NCI-H2196 (cell line): ENCODE data around the gene CLCN7.

Experiments used
- DNase-seq: peaks from one replicate; lab custom pipeline; 2025; ENCODE audit not compliant: unreplicated experiment; lab: John Stamatoyannopoulos, UW

Gene CLCN7

DNA sequence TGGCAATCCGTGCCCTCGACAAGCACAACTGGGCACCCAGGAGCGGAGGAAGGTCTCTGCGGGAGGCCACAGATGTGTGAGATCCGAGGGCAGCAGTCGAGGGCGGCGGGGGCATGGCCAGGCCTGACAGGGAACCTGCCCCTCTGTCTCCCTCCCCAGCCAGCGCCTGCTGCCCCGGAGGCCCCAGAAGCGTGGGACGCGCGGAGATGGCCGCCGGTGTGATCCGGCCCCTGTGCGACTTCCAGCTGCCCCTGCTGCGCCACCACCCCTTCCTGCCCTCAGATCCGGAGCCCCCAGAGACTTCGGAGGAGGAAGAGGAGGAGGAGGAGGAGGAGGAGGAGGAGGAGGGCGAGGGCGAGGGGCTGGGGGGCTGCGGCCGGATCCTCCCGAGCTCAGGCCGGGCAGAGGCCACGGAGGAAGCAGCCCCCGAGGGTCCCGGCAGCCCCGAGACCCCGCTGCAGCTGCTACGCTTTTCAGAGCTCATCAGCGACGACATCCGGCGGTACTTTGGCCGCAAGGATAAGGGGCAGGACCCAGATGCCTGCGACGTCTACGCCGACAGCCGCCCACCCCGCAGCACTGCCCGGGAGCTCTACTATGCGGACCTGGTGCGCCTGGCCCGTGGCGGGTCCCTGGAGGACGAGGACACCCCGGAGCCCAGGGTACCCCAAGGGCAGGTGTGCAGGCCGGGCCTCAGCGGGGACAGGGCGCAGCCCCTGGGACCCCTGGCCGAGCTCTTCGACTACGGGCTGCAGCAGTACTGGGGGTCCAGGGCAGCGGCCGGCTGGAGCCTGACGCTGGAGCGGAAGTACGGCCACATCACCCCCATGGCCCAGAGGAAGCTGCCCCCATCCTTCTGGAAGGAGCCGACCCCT is 42.2 kb downstream of the CLCN7 start:
- DNase-seq = no peak

DNA sequence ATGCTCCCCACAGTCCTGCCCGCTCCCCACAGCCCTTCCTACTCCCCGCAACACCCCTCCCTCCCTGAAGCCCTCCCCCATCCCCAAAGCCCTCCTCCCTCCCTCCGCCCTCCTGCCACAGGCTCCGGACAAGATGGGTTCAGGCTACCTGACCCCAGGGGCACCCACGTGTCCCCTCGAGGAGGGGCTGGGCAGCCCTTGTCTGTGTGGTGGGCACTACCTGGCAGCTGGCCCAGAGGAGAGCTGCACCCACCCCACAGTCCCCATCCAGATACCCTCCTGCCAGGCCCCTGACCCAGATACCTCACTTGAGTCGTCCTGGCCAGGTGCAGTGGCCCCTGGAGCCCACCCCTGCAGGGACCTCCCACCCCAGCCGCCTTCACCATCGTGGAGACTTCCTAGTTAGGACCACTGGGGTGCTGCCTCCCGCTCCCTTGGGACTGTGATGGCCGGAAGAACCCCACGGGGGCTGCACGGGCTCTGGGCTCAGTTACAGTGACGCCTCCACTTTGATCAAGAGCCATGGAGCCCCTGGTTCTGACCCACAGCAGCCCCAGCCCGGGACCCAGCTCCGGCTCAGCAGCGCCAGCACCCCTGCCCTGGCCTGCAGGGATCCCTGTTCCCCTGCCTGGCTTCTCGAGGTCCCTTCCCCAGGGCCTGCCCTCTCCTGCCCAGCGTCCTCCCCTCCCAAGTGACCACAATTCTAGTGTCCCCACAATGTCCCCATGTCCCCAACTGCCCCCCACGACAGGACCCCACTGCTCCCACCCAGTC is 43.1 kb downstream of the CLCN7 start:
- no peak for DNase-seq

DNA sequence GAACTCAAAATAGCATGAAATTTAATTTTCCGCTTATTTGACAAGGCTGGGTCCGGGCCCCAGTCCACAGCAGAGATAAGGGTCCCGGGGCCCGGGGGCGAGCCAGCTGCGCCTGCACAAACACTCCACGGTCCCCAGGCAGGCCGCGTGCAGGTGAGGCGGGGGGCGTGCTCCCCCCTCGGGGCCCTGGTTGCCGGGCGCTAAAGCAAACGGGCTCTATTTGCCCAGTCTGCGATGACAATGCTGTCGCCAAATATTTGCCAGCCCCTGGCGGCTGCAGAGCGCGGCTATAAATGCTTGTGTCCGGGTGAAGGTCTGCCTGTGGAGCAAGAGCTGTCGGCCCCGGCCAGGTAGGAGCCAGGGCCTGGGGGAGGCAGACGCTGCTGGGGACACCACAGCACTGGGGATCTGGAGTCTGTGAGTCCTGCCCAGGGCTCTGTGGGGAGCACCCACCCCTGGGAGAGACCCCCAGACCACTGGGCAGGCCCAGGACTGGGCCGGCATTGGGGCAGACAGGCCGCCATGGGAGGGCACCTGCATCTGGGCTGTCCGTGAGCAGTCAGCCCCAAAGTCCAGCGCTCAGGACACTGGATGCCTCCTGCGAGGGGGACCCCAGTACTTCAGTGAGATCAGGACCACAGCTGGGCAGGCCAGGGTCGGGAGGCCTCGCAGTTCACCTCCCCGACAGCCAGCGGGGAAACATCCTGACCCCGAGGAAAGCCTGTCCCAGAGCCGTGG is 43.9 kb downstream of the CLCN7 start, which contains the start of gene PERCC1:
Gene PERCC1 (plus strand): TSS at position 320 of the 738 bp plus-strand sequence. CDS start 1,516 bp downstream, outside the sequence.
- DNase-seq = no peak

DNA sequence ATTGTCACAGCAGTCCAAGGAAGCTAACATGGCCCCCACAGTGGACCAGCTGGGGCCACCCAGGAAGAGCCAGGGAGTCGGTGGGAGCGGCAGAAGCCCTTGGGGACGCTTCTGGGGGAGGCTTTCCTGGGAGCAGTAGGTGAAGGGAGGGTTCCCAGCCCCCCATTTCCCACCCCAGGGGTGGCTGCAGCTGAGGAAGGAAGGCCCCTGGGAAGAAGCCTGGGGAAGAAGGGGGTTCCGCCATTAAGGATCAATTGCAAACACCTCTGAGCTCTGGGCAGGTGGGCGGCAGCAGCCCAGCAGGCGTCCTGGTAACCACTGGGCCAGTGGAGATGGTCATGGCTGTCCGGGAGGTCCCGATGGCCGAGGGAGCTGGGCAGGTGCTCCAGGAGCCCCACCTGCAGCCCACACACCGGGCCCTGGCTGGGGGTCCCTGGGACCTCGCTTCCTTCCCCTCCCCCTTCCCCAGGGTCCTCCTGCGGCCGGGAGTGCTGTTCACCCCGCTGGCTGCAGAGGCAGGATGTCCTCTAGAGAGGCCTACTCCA is 44.5 kb downstream of the CLCN7 start:
- no peak for DNase-seq

DNA sequence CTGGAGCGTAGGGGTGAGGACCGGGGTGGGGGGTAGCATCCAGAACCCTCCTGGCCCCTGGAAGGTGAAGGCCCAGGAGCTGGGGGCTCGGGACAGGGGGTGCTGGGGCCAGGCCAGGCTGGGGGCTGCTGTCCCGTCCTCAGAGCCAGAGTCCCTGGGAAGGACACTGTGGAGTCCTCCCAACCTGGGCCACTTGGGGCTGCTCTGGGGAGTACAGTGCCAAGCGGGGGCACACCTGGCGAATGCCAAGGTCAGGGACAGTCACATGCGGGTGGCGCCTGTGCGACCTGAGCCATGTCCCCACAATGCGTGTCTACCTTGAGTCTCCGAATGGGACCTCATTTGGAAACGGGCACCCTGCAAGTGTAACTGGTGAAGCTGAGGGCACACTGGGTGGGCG is 45.2 kb downstream of the CLCN7 start:
- no peak for DNase-seq

DNA sequence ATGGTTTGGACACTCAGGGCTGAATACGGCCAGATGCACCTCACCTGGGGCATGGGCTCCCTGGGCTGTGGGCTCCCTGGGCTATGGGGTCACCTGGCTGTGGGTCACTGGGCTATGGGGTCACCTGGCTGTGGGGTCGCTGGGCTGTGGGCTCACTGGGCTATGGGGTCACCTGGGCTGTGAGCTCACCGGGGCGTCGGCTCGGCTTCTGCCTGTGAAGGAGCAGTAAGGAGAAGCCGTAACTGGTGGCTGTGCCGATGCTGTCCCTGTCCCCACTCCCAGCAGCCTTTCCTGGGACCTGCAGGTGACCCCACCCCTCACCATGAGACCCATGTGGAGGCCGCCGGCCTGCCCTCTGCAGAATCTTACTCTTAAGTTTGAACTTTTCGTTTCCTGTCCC is 45.8 kb downstream of the CLCN7 start:
- no peak for DNase-seq

DNA sequence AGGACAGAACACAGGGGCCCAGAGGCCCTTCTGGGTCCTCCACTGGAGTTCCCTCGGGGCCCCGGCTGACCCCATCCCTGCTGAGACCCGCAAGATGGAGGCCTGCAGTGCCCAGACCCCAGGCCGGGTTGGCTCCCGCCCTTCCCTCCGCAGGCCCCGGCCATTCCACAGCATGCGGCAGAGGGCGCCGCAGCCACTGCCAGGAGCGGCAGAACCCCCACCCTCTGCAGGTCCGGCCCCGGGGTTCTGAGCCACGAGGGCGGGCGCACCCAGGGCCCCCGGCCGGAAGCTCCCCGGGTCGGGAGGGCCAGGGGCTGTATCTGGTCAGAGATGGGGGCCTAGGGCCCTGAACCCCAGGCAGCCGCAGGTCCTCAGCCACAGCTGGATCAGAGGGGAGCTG is 46.3 kb downstream of the CLCN7 start:
- no peak for DNase-seq

DNA sequence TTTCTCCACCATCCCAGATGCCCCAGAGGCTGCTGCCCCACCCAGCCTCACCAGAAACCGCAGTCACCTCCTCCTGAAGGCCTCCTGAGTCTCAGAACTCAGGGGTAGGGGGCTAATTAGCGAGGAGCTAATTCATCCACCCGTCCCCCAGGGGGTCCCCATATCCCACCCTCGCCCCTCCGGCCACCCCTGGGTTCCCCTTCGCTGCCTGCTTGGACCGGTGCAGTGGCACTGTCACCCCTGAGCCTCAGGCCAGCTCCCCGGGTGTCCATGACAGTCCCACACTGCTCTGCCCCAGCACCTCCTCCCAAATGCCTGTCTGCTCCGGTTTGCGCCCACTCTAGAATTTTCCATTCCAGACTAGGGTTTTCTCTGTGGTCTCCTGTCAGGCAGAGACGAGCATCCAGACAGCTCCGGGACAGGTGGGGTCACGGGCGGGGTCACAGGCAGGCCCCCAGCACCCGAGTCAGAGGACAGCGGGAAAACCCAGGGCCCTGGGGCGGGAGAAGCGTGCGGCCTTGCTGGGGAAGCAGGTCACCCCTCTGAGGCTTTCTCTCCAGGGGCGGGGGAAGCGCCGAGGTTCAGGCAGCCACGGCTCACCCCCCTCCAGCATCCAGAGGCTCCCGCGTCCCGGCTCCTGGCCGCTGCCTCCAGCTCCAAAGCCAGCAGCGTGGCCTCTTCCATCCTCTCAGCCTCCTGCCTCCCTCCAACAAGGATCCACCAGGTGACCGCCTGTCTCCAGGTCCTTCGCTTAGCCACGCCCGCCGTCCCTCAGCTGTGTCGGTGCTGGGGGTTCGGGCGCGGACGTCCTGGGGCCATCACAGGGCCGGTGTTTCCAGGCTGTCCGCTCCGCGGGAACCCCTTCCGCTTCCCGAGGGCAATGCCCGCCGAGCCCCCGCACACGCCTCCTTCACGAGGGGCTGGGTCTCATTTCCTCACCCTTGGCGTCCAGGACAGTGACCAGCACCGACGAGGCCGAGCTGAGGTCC is 47.1 kb downstream of the CLCN7 start:
- DNase-seq = no peak

DNA sequence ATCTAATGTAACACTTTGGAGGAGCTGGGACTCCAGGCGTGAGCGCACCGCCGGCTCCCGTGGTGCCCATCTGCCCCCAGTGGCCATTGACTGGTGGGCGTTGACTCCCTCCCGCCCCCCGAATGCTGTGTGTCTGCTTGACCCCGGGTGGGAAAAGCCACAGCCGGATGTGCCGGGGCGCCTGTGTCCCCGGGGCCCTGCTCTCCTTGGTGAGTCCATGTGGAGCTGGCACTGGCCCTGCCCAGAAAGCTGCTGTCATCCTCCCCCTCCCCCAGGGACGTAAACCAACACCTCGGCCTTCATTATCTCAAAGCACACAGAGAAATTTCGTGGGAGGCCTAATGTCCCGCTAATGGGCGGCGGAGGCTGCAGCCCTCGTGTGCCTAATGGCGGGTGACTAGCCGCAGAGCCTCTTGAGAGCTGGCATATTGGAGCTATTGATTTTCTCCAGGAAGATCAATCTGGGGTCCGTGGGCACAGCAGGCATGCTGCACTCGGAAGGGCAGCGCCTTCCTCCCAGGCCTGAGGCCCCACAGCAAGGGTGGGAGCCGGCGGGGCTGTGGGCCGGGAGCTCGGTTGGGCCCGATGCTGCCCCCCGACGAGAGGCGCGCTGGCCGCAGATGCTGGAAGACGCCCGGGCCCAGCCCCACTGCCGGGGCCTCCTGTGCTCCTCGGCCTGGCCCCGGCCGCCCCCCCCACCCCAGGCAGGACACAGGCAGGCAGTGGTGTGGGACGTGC is 47.9 kb downstream of the CLCN7 start:
- DNase-seq = no peak

DNA sequence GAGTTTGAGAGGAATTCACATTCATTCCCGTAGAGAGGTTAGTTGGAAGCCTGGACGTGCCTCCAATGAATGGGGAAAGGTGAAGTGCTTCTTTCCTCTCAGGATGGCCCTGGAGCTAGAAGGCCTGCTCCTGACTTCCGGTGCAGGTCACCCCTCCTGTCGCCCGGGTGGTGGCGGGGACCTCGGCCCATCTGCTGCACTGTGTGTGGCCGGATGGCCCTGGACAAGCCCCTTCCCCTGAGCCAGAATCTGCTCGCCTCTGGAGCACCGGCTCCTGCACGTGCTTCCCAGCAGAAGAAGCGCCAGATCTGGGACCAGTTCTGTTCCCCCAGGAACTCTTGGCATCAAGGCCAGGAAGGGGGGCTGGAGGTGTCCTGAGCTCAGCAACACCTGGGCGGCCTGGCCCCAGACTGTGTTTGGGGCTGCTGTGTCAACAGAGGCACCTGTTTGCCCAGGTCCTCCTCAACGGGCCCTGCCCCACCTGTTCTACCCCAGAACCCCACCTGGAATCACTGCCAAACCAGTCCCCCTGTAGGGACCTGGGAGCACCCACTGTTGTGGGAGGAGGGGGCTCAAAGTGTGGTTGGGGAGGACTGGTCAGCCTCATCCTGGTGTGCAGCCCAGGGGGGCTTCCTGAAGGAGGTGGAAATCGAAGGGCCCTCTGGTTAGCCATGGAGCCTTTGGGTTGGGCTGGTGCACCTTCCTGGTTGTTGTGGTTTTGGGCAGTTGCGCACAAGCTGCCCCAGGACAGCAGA is 49.0 kb downstream of the CLCN7 start:
- DNase-seq = no peak

DNA sequence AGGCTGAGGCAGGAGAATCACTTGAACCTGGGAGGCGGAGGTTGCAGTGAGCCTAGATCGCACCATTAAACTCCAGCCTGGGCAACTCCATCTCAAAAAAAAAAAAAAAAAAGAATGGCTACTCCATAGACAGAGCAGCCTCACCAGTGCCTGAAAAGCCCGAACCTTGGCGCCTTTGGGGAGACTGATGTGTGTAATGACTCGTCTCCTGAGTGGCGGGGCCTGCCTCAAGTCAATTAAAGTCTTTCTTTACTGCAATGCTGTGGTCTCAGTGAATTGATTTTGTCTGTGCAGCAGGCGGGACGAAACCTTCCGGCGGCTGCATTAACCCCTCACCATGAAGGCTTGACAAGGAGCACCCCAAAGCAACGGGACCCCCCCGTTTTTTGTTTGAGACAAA is 50.8 kb downstream of the CLCN7 start:
- DNase-seq = no peak

DNA sequence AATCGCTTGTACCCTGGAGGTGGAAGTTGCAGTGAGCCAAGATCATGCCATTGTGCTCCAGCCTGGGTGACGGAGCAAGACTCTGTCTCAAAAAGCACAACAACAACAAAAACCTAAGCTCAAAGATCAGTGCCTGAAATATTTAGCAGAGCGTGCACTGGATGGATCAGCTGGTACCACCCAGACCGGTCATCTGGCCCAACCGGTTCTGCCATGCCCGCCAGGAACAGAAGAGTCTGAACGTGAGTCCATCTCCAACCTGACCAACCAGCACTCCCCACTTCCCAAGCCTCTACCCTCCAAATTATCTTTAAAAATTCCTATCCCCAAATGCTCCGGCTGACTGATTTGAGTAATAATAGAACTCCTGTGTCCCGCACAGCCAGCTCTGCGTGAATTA is 52.8 kb downstream of the CLCN7 start:
- DNase-seq = no peak

DNA sequence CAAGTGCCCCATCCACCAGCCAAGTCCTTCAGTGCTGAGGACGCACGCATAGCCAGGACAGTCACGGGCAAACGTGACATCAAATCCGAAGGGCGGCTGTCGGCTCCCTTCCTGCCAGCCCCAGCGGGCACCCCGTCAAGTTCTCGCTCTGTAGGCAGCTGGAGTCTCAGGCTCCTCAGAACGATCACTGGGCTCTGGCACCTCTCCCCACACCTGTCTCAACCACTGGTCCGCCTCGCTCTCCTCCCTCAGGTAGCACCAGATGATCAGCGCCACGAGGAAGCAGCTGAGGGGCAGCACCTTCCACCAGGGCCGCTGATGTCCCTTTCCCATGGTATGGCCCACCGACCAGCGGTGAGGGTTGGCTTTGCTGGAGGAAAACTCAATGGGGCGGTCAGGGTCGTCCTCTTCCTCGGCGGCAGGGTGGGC is 54.7 kb downstream of the CLCN7 start:
- DNase-seq = no peak

DNA sequence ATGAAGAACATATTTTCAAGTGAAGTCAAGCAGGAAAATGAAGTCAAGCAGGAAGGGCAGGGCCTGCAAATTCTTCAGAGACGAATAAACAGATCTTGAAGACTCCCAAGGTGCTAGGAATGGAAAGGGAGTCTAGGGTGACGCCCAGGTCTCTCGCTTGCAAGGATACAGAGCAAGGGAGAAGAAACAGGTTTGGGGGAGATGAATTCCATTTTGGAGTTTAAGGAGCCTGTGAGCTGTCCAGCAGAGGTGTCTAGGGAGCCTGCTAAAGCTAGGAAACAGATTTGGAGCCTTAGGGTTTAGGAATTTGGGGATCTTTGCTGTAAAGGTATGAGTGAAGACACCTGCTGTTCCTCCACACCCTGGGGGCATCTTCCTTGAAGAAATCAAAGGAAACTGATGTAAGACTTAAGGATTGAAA is 58.3 kb downstream of the CLCN7 start:
- DNase-seq = no peak

DNA sequence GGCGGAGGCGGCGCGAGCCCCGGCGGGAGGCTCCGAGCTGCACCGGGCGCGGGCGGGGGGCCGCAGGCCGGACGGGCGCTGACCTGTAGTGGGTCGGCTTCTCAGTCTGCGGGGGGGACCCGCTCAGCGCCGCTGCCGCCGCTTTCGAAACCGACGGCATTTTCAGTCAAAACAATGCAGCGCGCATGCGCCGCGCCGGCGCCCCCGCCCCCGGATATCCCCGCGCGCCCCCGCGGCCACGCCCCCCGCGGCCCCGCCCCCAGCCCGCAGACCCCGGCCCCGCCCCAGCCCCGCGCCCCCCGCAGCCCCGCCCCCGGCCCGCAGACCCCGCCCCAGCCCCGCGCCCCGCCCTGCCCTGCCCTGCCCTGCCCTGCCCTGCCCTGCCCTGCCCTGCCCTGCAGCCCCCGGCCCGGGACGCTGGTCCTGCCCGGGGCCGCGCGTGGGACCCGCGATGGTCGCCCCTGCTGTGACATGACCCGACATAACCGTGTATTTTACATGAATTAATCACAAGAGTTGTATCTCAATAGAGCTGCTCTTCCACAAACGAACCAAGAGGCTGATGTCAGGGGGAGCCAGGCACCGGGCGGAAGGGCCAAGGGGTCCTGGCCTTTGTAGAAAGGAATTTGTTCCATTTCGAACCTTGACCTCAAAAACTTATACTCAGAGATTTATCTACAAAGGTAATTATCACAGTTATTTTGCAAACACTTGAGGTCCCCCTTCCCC is 60.1 kb downstream of the CLCN7 start, which contains the start of gene UNKL:
Gene UNKL (minus strand): TSS at position 173 of the 729 bp plus-strand sequence. CDS start 13 bp downstream, at position 160.
- DNase-seq = peak; percentile 68

DNA sequence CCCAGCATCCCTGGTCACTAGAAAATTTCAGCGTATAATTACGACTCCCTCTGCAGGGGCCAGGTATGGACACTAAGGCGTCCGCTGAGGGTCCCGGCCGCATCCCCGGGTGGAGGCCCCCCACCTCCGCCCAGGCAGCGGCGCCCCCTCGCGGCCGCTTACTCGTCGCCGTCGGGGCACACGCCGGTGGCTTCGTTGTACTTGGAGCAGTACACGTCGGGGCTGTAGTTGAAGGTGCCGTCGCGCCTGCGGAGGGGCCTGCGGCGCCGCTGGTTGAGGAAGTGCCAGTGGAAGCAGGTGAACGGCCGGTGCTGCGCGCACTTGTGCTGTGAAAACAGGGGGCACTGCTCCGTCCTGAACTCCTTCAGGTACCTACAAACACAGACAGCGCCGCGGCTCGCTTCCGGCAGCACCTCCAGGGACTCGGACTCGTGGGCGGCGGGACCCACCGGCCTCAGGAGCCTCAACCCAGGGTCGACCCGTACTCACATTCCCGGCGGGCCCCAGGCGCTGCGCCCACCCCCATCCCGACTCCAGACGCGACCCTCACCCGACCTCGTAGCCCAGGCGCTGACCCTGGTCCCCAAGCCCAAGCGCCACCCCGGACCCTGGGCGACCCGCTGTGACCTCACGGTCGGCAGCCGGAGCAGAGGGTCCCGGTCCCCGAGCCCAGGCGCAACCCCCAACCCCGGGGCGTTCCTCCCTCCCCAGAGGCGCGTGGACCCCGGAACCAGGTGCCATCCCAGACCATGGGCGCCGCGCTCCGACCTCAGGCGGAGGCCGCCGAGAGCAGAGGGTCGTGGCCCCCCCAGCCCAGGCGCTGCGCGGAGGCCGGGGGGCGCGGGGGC is 60.9 kb downstream of the CLCN7 start:
- peak; percentile 69 for DNase-seq

DNA sequence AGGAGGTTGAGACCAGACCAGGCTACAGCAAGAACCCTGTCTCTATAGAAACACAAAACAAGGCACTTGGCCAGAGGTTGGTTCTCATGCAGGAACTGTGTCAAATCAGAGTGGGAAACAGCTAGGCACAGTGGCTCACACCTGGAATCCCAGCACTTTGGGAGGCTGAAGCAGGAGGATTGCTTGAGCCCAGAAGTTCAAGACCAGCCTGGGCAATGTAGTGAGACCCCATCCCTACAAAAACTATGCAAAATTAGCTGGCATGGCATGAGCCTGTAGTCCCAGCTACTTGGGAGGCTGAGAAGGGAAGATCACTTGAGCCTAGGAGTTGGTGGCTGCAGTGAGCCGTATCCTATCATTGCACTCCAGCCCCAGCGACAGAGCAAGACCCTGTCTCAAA is 62.0 kb downstream of the CLCN7 start:
- DNase-seq = no peak
